Activated CD8-positive, alpha-beta T cell treated with anti-CD3 and anti-CD28 coated beads, Interleukin-2, amount 10 ng/mL, durations not matched to agents 7 days and 5 days (primary cell): ENCODE measurements around the gene CD2AP. TPM values are rescaled to one million over a fixed set of nuclear protein-coding genes. Genes with fewer than 3 reads are reported as not detected.
"Not testable (repeated sequence)": the region's sequence is repeated elsewhere in the genome, so short reads cannot be mapped to it uniquely, and the experiment has no call there.

Experiments
- ATAC-seq: fragments of 150-1000 bp; cut with Tn5 transposase; one replicate; pipeline ENCODE4 v1.10.0; 2021; ENCODE audit warnings: moderate library complexity
- CTCF ChIA-PET: fragments of 350-600 bp; sonication (Branson Sonifier 250); formaldehyde crosslinking; loops from one replicate; lab custom pipeline; 2021; ENCODE audit warnings: antibody characterized with exemption; lab: Charles Lee
- POLR2A ChIA-PET: fragments of 350-600 bp; sonication (Branson Sonifier 250); formaldehyde crosslinking; loops from one replicate; lab custom pipeline; 2021; ENCODE audit warnings: antibody characterized with exemption; lab: Charles Lee
- DNase-seq: peaks from one replicate; pipeline ENCODE4 v3.0.0-alpha.2; 2020
- H3K27ac Mint-ChIP-seq: one replicate; pipeline ENCODE4 v1.8.0; 2021; ENCODE audit warnings: mild to moderate bottlenecking, mixed read lengths
- H3K27me3 Mint-ChIP-seq: one replicate; pipeline ENCODE4 v1.8.0; 2021; ENCODE audit warnings: low read depth, mixed read lengths
- H3K36me3 Mint-ChIP-seq: one replicate; pipeline ENCODE4 v1.8.0; 2021; ENCODE audit warnings: low read depth, mixed read lengths
- H3K4me1 Mint-ChIP-seq: one replicate; pipeline ENCODE4 v1.8.0; 2021; ENCODE audit warnings: low read depth, mixed read lengths
- H3K4me3 Mint-ChIP-seq: one replicate; pipeline ENCODE4 v1.8.0; 2021; ENCODE audit warnings: mild to moderate bottlenecking, mixed read lengths
- H3K9me3 Mint-ChIP-seq: one replicate; pipeline ENCODE4 v1.8.0; 2022; ENCODE audit warnings: mixed read lengths; ENCODE audit not compliant: insufficient read depth
- total RNA-seq, 2 experiments: library from RNA; stranded (reverse); gene quantifications; one replicate each; pipeline ENCODE4 v1.2.3, GENCODE V29; 2021

The CD2AP gene
- total RNA-seq, 2 experiments from 2014 or later: 38.8 to 39.2 TPM

DNA sequence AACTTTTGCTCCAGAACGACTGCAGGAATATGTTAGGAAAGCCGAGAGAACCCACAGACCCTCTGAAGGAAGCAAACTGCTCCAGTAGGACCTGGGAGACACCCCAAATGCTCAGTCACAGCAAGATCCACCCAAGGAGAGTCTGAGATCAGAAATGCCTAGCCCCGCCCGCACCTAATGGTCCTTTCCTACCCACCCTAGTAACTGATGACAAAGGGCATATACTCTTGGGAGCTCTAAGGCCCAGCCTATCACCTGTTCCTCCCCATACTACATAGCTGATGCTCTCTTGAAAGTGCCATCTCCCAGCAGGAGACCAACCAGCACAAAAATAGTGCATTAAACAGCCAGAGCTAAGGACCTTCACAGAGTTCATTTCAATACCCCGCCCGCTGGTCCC is 67.6 kb downstream of the CD2AP start:
- peaks cover 80% of the 10 kb centered on the region for H3K36me3 Mint-ChIP-seq
- H3K27me3 Mint-ChIP-seq: no peaks in the 10 kb centered on the region
- H3K27ac Mint-ChIP-seq: no peak overlapping the region
- H3K4me1 Mint-ChIP-seq: no peaks in the 10 kb centered on the region
- CTCF ChIA-PET: no interaction called here
- peaks cover 8% of the 10 kb centered on the region for H3K9me3 Mint-ChIP-seq
- ATAC-seq: no peak
- no peak for DNase-seq
- POLR2A ChIA-PET: interaction anchor here (1.0 kb wide), 1 partner anchor 68 kb away, joined by 3 read pairs; the partner anchor contains the start of gene CD2AP
- no peak overlapping the region for H3K4me3 Mint-ChIP-seq

DNA sequence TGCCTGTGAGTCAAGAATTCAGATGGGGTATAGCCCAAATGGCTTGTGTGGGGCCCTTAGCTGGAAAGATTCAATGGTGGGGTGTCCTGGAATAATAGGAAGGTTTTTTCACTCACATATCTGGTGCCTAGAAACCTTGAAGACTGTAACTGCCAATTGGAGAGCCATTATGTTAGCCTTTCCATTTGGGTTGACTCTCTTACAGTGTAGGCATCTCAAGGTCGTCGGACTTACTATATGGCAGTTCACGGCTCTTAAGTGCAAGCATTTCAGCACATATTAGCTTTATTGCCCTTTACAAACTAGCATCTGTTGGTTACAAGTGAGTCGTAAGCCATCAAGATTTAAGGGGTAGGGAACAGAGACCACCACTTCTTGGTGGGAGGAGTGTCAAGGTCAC is 74.1 kb downstream of the CD2AP start:
- H3K4me1 Mint-ChIP-seq: no peaks in the 10 kb centered on the region

DNA sequence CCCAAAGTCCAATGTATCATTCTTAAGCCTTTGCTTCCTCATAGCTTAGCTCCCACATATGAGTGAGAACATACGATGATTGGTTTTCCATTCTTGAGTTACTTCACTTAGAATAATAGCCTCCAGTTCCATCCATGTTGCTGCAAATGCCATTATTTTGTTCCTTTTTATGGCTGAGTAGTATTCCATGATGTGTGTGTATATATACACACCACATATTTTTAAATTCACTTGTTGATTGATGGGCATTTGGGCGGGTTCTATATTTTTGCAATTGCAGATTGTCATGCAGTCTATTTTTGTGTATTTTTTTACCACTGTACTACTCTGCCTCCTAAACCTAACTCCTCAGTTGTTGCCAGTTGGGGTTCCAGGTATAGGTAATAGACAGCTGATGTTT is 74.7 kb downstream of the CD2AP start:
- H3K4me1 Mint-ChIP-seq: no peaks in the 10 kb centered on the region
- H3K27me3 Mint-ChIP-seq: no peaks in the 10 kb centered on the region
- CTCF ChIA-PET: interaction anchor here (0.7 to 1.0 kb wide), 2 partner anchors 9 to 72 kb away, joined by 3 read pairs; no protein-coding TSS in a partner anchor
- no peak for ATAC-seq
- peaks cover 8% of the 10 kb centered on the region for H3K9me3 Mint-ChIP-seq
- H3K27ac Mint-ChIP-seq: no peak overlapping the region
- no peak for DNase-seq
- peaks cover 68% of the 10 kb centered on the region for H3K36me3 Mint-ChIP-seq
- POLR2A ChIA-PET: no interaction called here
- H3K4me3 Mint-ChIP-seq: no peak overlapping the region

More for the DNA sequence above, 74.1 kb downstream of the CD2AP start:
- Mint-ChIP-seq H3K4me3 (no peak overlapping the region), H3K36me3 (peaks cover 67% of the 10 kb centered on the region), H3K27me3 (no peaks in the 10 kb centered on the region), H3K27ac (no peak overlapping the region), H3K9me3 (peaks cover 1% of the 10 kb centered on the region)
- no peak for ATAC-seq
- ChIA-PET CTCF (interaction anchor here (1.0 kb wide), 1 partner anchor 8 kb away, joined by 3 read pairs; no protein-coding TSS in a partner anchor), POLR2A (no interaction called here)
- DNase-seq: no peak

DNA sequence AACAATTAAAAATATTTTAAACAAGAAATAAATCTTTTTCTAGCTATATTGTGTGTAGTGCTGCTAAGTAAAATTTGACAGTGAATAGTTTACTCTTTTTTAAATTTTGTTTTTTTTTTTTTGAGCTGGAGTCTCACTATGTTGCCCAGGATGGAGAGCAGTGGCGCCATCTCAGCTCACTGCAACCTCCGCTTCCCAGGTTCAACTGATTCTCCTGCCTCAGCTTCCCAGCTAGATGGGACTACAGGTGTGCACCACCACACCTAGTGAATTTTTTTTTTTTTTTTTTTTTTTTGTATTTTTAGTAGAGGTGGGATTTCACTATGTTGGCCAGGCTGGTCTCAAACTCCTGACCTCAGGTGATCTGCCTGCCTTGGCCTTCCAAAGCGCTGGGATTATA is 75.7 kb downstream of the CD2AP start:
- ATAC-seq, POLR2A ChIA-PET, H3K4me1 Mint-ChIP-seq: not testable (repeated sequence)

DNA sequence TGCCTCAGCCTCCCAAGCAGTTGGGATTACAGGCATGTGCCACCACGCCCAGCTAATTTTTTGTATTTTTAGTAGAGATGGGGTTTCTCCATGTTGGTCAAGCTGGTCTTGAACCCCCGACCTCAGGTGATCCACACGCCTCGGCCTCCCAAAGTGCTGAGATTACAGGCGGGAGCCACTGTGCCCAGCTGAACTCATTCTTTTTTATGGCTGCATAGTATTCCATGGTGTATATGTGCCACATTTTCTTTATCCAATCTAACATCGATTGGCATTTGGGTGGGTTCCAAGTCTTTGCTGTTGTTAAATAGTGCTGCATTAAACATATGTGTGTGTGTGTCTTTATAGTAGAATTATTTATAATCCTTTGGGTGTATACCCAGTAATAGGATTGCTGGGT is 78.9 kb downstream of the CD2AP start:
- POLR2A ChIA-PET, ATAC-seq, H3K9me3 Mint-ChIP-seq, H3K27me3 Mint-ChIP-seq, DNase-seq, H3K27ac Mint-ChIP-seq, H3K4me1 Mint-ChIP-seq, CTCF ChIA-PET, H3K4me3 Mint-ChIP-seq: not testable (repeated sequence)
- peaks cover 66% of the 10 kb centered on the region for H3K36me3 Mint-ChIP-seq

More for the DNA sequence above, 75.7 kb downstream of the CD2AP start:
- CTCF ChIA-PET: interaction anchor here (0.7 to 1.5 kb wide), 2 partner anchors 17 to 73 kb away, joined by 3 read pairs; no protein-coding TSS in a partner anchor
- H3K27me3 Mint-ChIP-seq, H3K9me3 Mint-ChIP-seq, H3K27ac Mint-ChIP-seq, DNase-seq, H3K4me3 Mint-ChIP-seq: not testable (repeated sequence)
- H3K36me3 Mint-ChIP-seq: peaks cover 68% of the 10 kb centered on the region

DNA sequence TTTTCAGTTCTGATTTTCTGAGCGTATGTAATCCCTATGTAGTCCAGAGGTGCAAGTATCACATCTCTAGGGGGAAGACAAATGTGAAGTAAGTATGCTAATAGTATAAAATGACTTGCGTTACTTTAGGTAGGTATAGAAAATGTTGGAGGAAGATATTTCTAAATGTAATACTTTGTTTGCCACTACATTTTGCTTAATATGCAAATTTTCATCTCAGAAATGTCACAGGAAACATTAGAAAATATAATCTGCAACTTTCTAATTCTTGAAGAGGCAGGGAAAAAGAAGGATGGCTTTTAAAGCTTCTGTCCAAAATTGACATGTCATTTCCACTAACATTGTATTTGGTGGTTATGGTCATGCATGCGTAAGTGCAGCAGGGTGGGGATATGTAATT is 85.6 kb downstream of the CD2AP start:
- no peak for ATAC-seq
- Mint-ChIP-seq H3K9me3 (no peaks in the 10 kb centered on the region), H3K4me1 (no peaks in the 10 kb centered on the region), H3K36me3 (peaks cover 35% of the 10 kb centered on the region), H3K27ac (no peak overlapping the region), H3K4me3 (no peak overlapping the region), H3K27me3 (no peaks in the 10 kb centered on the region)
- ChIA-PET CTCF (interaction anchor here (1.1 kb wide), 1 partner anchor 16 kb away, joined by 3 read pairs; no protein-coding TSS in a partner anchor), POLR2A (no interaction called here)
- no peak for DNase-seq

DNA sequence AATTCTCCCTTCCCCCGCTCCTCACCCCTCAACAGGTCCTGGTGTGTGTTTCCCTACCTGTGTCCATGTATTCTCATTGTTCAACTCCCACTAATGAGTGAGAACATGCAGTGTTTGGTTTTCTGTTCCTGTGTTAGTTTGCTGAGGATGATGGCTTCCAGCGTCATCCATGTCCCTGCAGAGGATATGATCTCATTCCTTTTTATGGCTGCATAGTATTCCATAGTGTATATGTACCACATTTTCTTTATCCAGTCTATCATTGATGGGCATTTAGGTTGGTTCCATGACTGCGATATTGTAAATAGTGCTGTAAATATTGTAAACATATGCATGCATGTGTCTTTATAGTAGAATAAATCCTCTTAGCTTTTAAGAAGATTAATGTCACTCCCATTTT is 89.0 kb downstream of the CD2AP start:
- H3K27ac Mint-ChIP-seq, POLR2A ChIA-PET, H3K4me3 Mint-ChIP-seq, H3K4me1 Mint-ChIP-seq, DNase-seq, H3K9me3 Mint-ChIP-seq, ATAC-seq, H3K27me3 Mint-ChIP-seq: not testable (repeated sequence)
- H3K36me3 Mint-ChIP-seq: peaks cover 14% of the 10 kb centered on the region
- CTCF ChIA-PET: interaction anchor here (0.6 kb wide), 1 partner anchor 132 kb away, joined by 3 read pairs; no protein-coding TSS in a partner anchor

DNA sequence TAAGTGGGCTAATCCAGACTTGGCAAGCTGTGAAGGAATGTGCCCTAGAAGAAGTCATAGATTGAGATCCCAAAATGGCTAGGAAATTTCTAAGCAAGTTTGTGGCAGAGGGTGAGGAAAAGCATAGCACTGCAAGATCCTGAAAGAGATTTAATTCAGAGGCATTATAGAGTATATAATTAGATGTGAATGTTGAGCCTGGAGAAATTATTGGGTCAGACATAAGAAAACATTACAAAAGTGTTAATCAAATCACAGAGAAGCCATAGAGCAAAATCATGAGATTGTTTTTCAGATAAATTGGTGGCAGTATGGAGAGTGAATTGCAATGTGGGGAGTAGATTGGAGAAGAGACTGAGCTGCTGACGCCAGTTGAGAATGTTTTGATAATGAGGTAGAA is 90.0 kb downstream of the CD2AP start:
- no peaks in the 10 kb centered on the region for H3K27me3 Mint-ChIP-seq
- no peak for DNase-seq
- CTCF ChIA-PET: no interaction called here
- POLR2A ChIA-PET: no interaction called here
- no peaks in the 10 kb centered on the region for H3K4me1 Mint-ChIP-seq
- ATAC-seq: no peak
- H3K36me3 Mint-ChIP-seq: peaks cover 14% of the 10 kb centered on the region
- H3K27ac Mint-ChIP-seq: no peak overlapping the region
- no peaks in the 10 kb centered on the region for H3K9me3 Mint-ChIP-seq
- no peak overlapping the region for H3K4me3 Mint-ChIP-seq

DNA sequence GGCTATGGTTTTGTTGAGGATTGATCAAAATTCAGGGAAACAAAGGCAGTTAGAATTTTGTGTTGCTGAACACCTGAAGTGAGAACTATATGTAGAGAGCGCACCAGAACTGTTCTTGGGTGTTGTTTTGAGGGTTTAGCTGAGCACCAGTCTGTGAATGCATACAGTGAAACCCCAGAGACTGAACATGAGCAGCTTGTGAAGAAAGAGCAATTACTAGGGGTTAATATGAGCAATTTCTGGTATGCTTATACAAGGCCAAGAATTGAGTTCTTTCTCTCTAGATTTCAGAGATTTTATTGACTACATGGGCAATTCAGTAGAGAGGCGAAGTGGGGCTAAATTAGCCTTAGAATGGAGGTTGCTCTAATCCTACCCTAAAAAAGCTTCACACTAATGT is 93.9 kb downstream of the CD2AP start:
- H3K27ac Mint-ChIP-seq: no peak overlapping the region
- H3K36me3 Mint-ChIP-seq: peaks cover 10% of the 10 kb centered on the region
- DNase-seq (no peak), ATAC-seq (no peak)
- no peaks in the 10 kb centered on the region for H3K9me3 Mint-ChIP-seq
- ChIA-PET POLR2A (no interaction called here), CTCF (no interaction called here)
- no peak overlapping the region for H3K4me3 Mint-ChIP-seq
- no peaks in the 10 kb centered on the region for H3K27me3 Mint-ChIP-seq
- no peaks in the 10 kb centered on the region for H3K4me1 Mint-ChIP-seq

DNA sequence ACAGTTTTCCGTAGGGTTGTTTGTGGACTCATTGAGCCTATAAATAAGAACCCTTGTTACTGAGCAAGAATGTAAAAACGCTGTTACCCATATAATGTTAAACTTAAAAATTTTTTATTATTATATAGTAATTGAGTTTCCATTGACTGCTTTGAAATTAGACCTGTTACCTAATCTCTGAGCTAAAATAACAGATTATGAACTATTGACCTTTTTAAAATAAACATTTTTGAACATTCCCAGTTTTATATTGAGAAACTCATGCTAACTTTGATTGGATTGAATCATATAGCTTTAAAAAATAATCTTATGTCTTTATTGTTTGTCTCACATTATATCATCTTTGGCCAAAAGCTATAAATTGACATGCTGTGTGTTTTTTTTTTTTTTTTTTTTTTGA is 95.5 kb downstream of the CD2AP start:
- H3K9me3 Mint-ChIP-seq: no peaks in the 10 kb centered on the region
- no peak overlapping the region for H3K27ac Mint-ChIP-seq
- H3K27me3 Mint-ChIP-seq: no peaks in the 10 kb centered on the region
- no peak for DNase-seq
- peaks cover 11% of the 10 kb centered on the region for H3K36me3 Mint-ChIP-seq
- ChIA-PET POLR2A (no interaction called here), CTCF (no interaction called here)
- ATAC-seq: no peak
- no peak overlapping the region for H3K4me3 Mint-ChIP-seq
- H3K4me1 Mint-ChIP-seq: no peaks in the 10 kb centered on the region

DNA sequence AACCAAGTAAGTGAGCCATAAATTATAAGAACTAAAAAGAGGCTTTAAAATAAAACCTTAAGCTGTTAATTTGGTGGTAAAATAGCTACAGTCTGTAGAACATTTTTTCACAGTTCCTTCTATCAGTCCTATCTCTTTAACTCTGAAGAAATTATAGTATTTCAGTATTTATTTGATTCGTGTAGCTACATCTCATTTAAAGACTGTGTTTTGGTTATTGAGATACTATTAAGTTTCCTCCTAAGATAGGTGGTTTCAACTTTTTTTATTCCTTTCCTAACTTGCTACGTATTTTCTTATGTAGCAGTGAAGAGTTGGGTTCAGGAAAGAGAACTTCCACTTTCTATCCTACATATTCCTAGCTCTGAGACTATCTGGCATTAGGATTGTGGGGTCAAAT is 97.2 kb downstream of the CD2AP start:
- Mint-ChIP-seq H3K27ac (no peak overlapping the region), H3K36me3 (peaks cover 19% of the 10 kb centered on the region), H3K4me3 (no peak overlapping the region), H3K9me3 (no peaks in the 10 kb centered on the region), H3K4me1 (no peaks in the 10 kb centered on the region), H3K27me3 (no peaks in the 10 kb centered on the region)
- no peak for ATAC-seq
- no peak for DNase-seq
- ChIA-PET CTCF (interaction anchor here (0.7 to 1.1 kb wide), 2 partner anchors 10 to 57 kb away, joined by 3 read pairs; no protein-coding TSS in a partner anchor), POLR2A (interaction anchor here (1.4 kb wide), 1 partner anchor 97 kb away, joined by 3 read pairs; the partner anchor contains the start of gene CD2AP)

DNA sequence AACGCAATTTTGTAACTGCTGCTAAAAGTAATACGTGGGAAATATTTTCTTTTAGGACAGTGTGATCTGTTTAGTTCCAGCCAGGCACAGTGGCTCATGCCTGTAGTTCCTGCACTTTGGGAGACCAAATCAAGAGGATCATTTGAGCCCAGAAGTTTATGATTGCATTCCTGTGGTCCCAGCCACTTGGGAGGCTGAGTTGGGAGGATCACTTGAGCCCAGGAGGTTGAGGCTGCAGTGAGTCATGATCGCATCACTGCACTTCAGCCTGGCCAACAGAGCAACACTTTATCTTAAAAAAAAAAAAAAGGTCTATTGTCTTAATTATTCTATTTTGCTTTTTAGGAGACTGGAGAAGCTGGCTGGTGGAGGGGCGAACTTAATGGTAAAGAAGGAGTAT is 101.5 kb downstream of the CD2AP start:
- H3K4me3 Mint-ChIP-seq: no peak overlapping the region
- no peak overlapping the region for H3K27ac Mint-ChIP-seq
- DNase-seq: no peak
- no peaks in the 10 kb centered on the region for H3K4me1 Mint-ChIP-seq
- CTCF ChIA-PET: no interaction called here
- H3K27me3 Mint-ChIP-seq: no peaks in the 10 kb centered on the region
- POLR2A ChIA-PET: no interaction called here
- no peaks in the 10 kb centered on the region for H3K9me3 Mint-ChIP-seq
- ATAC-seq: no peak
- peaks cover 38% of the 10 kb centered on the region for H3K36me3 Mint-ChIP-seq

DNA sequence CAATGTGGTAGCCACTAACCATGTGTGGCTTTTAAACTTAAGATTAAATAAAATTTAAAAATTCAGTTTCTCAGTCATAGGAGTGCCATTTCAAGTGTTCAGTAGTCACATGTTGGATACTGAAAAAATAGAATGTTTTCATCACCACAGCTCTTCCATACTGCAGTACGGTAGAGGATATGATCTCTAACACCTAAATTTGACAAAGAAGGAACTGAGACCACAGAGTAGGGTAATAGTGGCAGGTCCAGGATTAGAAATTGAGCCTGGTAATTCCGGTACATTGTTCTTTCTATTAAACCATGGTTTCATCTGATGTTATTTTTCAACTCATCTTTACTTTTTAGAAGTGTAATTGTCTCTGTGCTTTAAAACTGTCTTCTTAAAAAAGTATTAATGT is 104.0 kb downstream of the CD2AP start:
- H3K4me1 Mint-ChIP-seq: no peaks in the 10 kb centered on the region
- peaks cover 49% of the 10 kb centered on the region for H3K36me3 Mint-ChIP-seq
- no peak for ATAC-seq
- POLR2A ChIA-PET: no interaction called here
- no peaks in the 10 kb centered on the region for H3K27me3 Mint-ChIP-seq
- CTCF ChIA-PET: no interaction called here
- no peak for DNase-seq
- H3K9me3 Mint-ChIP-seq: no peaks in the 10 kb centered on the region
- H3K4me3 Mint-ChIP-seq: no peak overlapping the region
- no peak overlapping the region for H3K27ac Mint-ChIP-seq
